Ramos (cell line): ENCODE results near the gene APOD.

ENCODE experiments used
- in situ Hi-C: fragments of 300-500 bp; cut with MboI; formaldehyde crosslinking; loops from one replicate; pipeline ENCODE4 v1.14.3; 2022; ENCODE audit warnings: low sequenced_read_pairs; ENCODE audit not compliant: unreplicated experiment

APOD gene

GRCh38 chr3:195583831-195584542, at the start of gene APOD:
Gene APOD (minus strand): TSS chr3:195583940. CDS start chr3:195579461, 4,479 bp downstream.
- in situ Hi-C loops = no loop called here

- in situ Hi-C loops = loop anchor here (25.0 kb wide), 1 partner anchor 204 kb away; no protein-coding TSS in a partner anchor
These were observed 49.6 kb upstream of the APOD start for GRCh38 chr3:195633351-195633750.

GRCh38 chr3:195632501-195633185, 48.9 kb upstream of the APOD start:
- in situ Hi-C loops = loop anchor here (25.0 kb wide), 1 partner anchor 205 kb away; no protein-coding TSS in a partner anchor

- in situ Hi-C loops = loop anchor here (25.0 kb wide), 1 partner anchor 205 kb away; no protein-coding TSS in a partner anchor
These were observed 48.3 kb upstream of the APOD start for GRCh38 chr3:195632046-195632445.

- in situ Hi-C loops = loop anchor here (25.0 kb wide), 1 partner anchor 206 kb away; no protein-coding TSS in a partner anchor
These were observed 47.3 kb upstream of the APOD start for GRCh38 chr3:195630938-195631495.

- in situ Hi-C loops = loop anchor here (25.0 kb wide), 1 partner anchor 207 kb away; no protein-coding TSS in a partner anchor
These were observed 46.6 kb upstream of the APOD start for GRCh38 chr3:195630086-195630917.

- in situ Hi-C loops = loop anchor here (25.0 kb wide), 1 partner anchor 208 kb away; no protein-coding TSS in a partner anchor
These were observed 45.9 kb upstream of the APOD start for GRCh38 chr3:195629682-195630081.

- in situ Hi-C loops = loop anchor here (25.0 kb wide), 1 partner anchor 209 kb away; no protein-coding TSS in a partner anchor
These were observed 44.7 kb upstream of the APOD start for GRCh38 chr3:195628386-195628920.

- in situ Hi-C loops = loop anchor here (25.0 kb wide), 1 partner anchor 210 kb away; no protein-coding TSS in a partner anchor
These were observed 44.0 kb upstream of the APOD start for GRCh38 chr3:195627515-195628385.

- in situ Hi-C loops = loop anchor here (5.0 to 25.0 kb wide), 2 partner anchors 92 to 212 kb away; no protein-coding TSS in a partner anchor
These were observed 41.1 kb upstream of the APOD start for GRCh38 chr3:195624603-195625560.

- in situ Hi-C loops = loop anchor here (5.0 kb wide), 1 partner anchor 93 kb away; no protein-coding TSS in a partner anchor
These were observed 40.4 kb upstream of the APOD start for GRCh38 chr3:195624171-195624570.

- in situ Hi-C loops = loop anchor here (5.0 kb wide), 1 partner anchor 94 kb away; no protein-coding TSS in a partner anchor
These were observed 39.7 kb upstream of the APOD start for GRCh38 chr3:195623217-195623965.

GRCh38 chr3:195622523-195623170, 38.9 kb upstream of the APOD start:
- in situ Hi-C loops = loop anchor here (5.0 kb wide), 1 partner anchor 95 kb away; no protein-coding TSS in a partner anchor

- in situ Hi-C loops = loop anchor here (5.0 kb wide), 1 partner anchor 95 kb away; no protein-coding TSS in a partner anchor
These were observed 38.3 kb upstream of the APOD start for GRCh38 chr3:195622012-195622411.

- in situ Hi-C loops = loop anchor here (5.0 kb wide), 1 partner anchor 96 kb away; no protein-coding TSS in a partner anchor
These were observed 37.4 kb upstream of the APOD start for GRCh38 chr3:195621095-195621494.

- in situ Hi-C loops = loop anchor here (5.0 kb wide), 1 partner anchor 97 kb away; no protein-coding TSS in a partner anchor
These were observed 36.7 kb upstream of the APOD start for GRCh38 chr3:195620476-195620875.
